Left lung (tissue), 10 donors: Measurements from ENCODE around the gene YPEL3. TPM values are rescaled to one million over a fixed set of nuclear protein-coding genes. Genes with fewer than 3 reads are reported as not detected.

Experiments
- ATAC-seq: fragments of 200-7000 bp; cut with Tn5 transposase; one replicate; pipeline ENCODE4 v1.9.1; 2020; ENCODE audit warnings: moderate library complexity
- DNase-seq, 4 donors: peaks; one replicate each; pipeline ENCODE4 v3.0.0-alpha.2; 2013 to 2020
- H3K27ac ChIP-seq, 2 donors: fragments of 200-600 bp; sonication (generic) in 1 of 2; one replicate each; pipeline versions ENCODE4 v1.5.0 to v1.8.0; 2020 to 2021
- H3K27me3 ChIP-seq, 2 donors: fragments of 200-600 bp; sonication (generic) in 1 of 2; one replicate each; pipeline versions ENCODE4 v1.5.0 to v1.8.0; 2020 to 2021
- H3K36me3 ChIP-seq, 2 donors: fragments of 200-600 bp; sonication (generic) in 1 of 2; one replicate each; pipeline versions ENCODE4 v1.5.0 to v1.8.0; 2020 to 2021
- H3K4me1 ChIP-seq, 2 donors: fragments of 200-600 bp; one replicate each; pipeline ENCODE4 v1.8.0; 2021
- H3K4me3 ChIP-seq, 2 donors: fragments of 200-600 bp; sonication (generic) in 1 of 2; one replicate each; pipeline versions ENCODE4 v1.5.0 to v1.8.0; 2020 to 2021; ENCODE audit warnings: mild to moderate bottlenecking in 1 of 2
- H3K9me3 ChIP-seq, 2 donors: fragments of 200-600 bp; sonication (generic) in 1 of 2; one replicate each; pipeline versions ENCODE4 v1.5.0 to v1.8.0; 2020 to 2021
- intact Hi-C, 2 donors: fragments of 100-400 bp; cut with DNase I; formaldehyde crosslinking; loops; one replicate each; pipeline versions ENCODE4 v1.11.2 to v1.14.2; 2022
- polyA plus RNA-seq, 6 donors: library from polyadenylated mRNA; unstranded; fragments of 120-200 nt; gene quantifications; one replicate each; pipeline ENCODE4 v1.2.1, GENCODE V29; 2013; ENCODE audit not compliant: insufficient read length in 6 of 6
- total RNA-seq, 2 donors: library from RNA; stranded (reverse); fragmentation: NEBNext Ultra II Directional; extraction: Animal tissue kit (Norgen Biotek cat#: 25700); gene quantifications; one replicate each; pipeline ENCODE4 v1.2.1, GENCODE V29; 2021
- TF ChIP-seq, protein P1 (sequence below), 2 donors: fragments of 200-600 bp; sonication (generic) in 1 of 2; IDR thresholded peaks; one replicate each; pipeline versions ENCODE4 v1.5.0 to v1.8.0; 2021; ENCODE audit warnings: antibody characterized with exemption in 2 of 2
- donor health status: DM: no; HTN: yes; CAD: no.
- donor health status: DM: no; HTN: no; CAD: no.

YPEL3 gene
- total and polyA plus RNA-seq, 8 donors = 48.8 to 79.5 (median 55.9) TPM

DNA sequence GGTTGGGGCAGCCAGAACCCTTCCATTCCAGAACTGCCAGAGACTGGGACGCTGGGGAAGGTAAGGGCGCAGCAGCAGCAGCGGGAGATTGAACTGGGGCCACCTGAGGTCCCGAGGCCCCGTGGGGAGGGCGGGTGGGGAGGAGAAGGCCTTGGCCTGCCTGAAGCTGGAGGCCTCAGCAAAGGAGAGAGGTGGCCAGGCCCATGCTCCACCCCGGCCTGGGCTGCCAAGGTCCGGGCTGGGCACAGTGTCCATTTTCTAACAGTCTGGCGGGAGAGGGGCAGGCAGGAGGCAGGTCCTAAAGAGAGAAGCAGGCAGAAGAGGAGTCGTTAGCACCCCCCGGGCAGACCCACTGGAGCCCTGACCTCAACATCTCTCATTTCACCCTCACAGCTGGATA, 18.4 kb upstream of the YPEL3 start:
- H3K27ac ChIP-seq = no peak overlapping the region
- TF ChIP-seq, protein P1, sequence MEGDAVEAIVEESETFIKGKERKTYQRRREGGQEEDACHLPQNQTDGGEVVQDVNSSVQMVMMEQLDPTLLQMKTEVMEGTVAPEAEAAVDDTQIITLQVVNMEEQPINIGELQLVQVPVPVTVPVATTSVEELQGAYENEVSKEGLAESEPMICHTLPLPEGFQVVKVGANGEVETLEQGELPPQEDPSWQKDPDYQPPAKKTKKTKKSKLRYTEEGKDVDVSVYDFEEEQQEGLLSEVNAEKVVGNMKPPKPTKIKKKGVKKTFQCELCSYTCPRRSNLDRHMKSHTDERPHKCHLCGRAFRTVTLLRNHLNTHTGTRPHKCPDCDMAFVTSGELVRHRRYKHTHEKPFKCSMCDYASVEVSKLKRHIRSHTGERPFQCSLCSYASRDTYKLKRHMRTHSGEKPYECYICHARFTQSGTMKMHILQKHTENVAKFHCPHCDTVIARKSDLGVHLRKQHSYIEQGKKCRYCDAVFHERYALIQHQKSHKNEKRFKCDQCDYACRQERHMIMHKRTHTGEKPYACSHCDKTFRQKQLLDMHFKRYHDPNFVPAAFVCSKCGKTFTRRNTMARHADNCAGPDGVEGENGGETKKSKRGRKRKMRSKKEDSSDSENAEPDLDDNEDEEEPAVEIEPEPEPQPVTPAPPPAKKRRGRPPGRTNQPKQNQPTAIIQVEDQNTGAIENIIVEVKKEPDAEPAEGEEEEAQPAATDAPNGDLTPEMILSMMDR (IDR thresholded peaks at IDR 0.05) = no peak
- peaks cover 0 to 19% of the 10 kb centered on the region in 2 donors for H3K4me1 ChIP-seq
- peaks cover 0 to 94% of the 10 kb centered on the region in 2 donors for H3K36me3 ChIP-seq
- no peaks in the 10 kb centered on the region for H3K27me3 ChIP-seq
- intact Hi-C loops = no loop called here
- H3K9me3 ChIP-seq = no peaks in the 10 kb centered on the region
- H3K4me3 ChIP-seq = no peak overlapping the region
- DNase-seq (no peak), ATAC-seq (no peak)

DNA sequence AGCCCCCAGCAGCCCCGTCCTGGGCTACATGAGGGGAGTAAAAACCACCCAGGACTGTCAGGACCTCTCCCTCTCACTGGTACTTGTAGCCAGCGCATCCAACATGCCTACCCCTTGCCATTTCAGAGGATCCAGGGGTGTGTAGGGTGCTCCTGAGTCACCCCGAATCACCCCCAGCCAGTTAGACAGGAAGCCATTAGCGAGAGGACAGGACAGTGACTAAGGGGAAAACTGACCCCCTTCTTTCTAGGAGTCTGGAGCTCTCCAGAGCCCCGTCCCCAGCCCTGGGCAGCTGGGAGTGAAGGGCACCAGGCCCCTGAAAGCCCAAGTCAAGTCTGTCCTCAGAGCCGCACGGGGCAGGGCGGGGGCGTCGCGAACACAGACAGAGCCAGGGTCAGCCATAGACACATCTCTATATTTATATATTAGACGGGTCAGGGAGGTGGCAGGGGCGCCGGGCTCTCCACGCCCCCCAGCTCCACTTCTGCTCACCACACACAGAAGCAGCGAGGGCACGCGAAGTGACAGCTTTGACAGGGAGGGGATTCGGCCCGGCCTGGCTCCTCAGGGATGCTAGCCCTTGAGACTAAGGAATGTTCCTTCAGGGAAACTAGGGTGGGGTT, 17.8 kb upstream of the YPEL3 start:
- peaks cover 0 to 19% of the 10 kb centered on the region in 2 donors for H3K4me1 ChIP-seq
- DNase-seq = no peak
- ATAC-seq = no peak
- H3K4me3 ChIP-seq = no peak overlapping the region
- intact Hi-C loops = no loop called here
- no peaks in the 10 kb centered on the region for H3K9me3 ChIP-seq
- peaks cover 0 to 94% of the 10 kb centered on the region in 2 donors for H3K36me3 ChIP-seq
- H3K27me3 ChIP-seq = no peaks in the 10 kb centered on the region
- TF ChIP-seq, protein P1 (IDR thresholded peaks at IDR 0.05) = no peak
- peak overlapping the region in 1 of 2 donors; percentile 18 for H3K27ac ChIP-seq

DNA sequence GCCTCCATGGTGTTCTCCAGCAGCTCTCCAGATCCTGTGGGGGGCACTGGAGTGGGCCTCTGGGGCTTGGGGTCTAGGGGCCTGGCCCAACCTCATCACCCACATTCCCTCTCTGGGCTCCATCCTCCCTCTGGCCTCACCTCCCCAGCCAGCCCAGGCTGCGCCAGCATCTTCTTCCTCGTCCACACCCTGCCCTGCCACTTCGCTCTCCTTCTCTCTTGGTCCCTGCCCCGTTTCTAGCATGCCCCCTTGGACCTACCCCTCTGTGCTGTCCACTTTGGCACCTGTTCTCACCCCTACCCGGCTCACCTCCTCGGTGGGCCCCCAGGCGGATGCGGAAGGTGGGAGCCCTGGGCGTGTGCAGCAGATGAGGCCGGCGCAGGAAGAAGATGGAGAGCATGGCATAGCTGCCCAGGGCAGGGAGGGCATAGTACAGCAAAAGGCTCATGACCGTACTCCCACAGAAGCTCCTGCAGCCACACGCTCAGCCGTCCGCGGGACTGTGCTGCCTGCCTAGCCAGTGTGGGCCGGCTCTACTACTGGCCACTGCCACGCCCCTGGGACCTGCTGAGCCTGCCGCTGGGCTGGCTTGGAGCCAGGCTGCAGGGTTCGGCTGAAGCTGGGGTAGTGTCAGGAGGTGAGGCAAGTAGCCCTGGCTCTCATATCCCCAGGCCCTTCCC, 17.2 kb upstream of the YPEL3 start, which contains the start of gene GDPD3:
Gene GDPD3 (minus strand): TSS at position 507 of the 680 bp plus-strand sequence. CDS start 59 bp downstream, at position 448.
- peaks cover 0 to 19% of the 10 kb centered on the region in 2 donors for H3K4me1 ChIP-seq
- no peaks in the 10 kb centered on the region for H3K9me3 ChIP-seq
- intact Hi-C loops = no loop called here
- peaks cover 0 to 94% of the 10 kb centered on the region in 2 donors for H3K36me3 ChIP-seq
- peak within 1 kb of the TSS in 1 of 2 donors; percentile 18 for H3K27ac ChIP-seq
- ATAC-seq = peak; percentile 47
- no peak within 1 kb of the TSS for H3K4me3 ChIP-seq
- TF ChIP-seq, protein P1 (IDR thresholded peaks at IDR 0.05) = no peak
- no peaks in the 10 kb centered on the region for H3K27me3 ChIP-seq
- peak in 1 of 4 donors; percentile 57 for DNase-seq

DNA sequence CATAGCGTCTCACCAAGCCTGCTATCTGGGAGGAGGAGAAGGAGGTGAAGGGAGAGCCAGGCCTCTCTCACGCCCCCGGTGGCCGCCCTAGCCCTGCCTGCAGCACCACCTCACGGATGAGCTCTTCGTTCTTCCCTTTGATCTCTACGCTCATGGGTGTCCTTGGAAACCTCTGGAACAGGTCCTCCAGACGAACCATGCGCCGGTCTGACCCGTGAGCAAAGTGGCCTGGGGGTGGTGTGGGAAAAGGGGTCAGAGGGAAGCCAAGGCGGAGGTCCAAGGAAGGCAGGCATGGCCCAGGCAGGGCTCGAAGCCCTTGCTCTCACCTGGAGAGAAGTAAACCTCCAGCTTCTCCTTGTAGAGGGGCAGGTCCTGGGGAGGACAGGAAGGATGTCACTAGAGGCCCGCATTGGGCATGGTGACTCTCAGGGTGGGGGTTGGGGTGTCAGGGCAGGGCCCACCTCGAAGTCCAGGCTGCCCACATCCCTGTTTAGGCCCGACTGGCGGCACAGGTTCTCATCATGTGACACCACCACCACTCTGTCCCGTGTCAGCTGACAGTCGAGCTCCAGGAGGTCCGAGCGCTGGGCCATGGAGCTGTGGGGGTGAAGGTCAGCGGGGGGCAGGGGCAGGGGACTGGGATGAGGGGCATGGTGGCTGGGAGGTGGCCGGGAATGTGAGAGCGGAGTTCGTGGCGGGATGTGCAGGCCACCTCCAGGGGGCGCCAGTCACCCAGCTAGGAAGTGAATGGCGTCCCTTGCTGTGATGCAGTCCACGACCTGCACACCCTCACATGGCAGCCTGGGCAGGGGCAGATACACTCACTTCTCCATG, 16.4 kb upstream of the YPEL3 start:
- DNase-seq (peak in 2 of 4 donors; percentile 52 to 92), ATAC-seq (peak; percentile 45)
- no peak overlapping the region for H3K4me3 ChIP-seq
- H3K9me3 ChIP-seq = no peaks in the 10 kb centered on the region
- H3K27ac ChIP-seq = no peak overlapping the region
- TF ChIP-seq, protein P1 (IDR thresholded peaks at IDR 0.05) = peak; percentile 42 to 82
- no peaks in the 10 kb centered on the region for H3K27me3 ChIP-seq
- intact Hi-C loops = no loop called here
- H3K4me1 ChIP-seq = peaks cover 0 to 19% of the 10 kb centered on the region in 2 donors
- peaks cover 0 to 94% of the 10 kb centered on the region in 2 donors for H3K36me3 ChIP-seq
